Thyroid gland (tissue), 4 donors: ENCODE results near the gene DOCK2. TPM values are rescaled to one million over a fixed set of nuclear protein-coding genes. Genes with fewer than 3 reads are reported as not detected.

Experiments
- DNase-seq, 2 donors: peaks; one replicate each; pipeline ENCODE4 v3.0.0-alpha.2; 2019
- H3K27ac ChIP-seq, 3 donors: fragments of 200-600 bp; sonication (generic); 1 replicate in 2 of 3; 2 replicates in 1 of 3; pipeline ENCODE4 v1.5.1; 2016 to 2019; ENCODE audit warnings: mild to moderate bottlenecking in 1 of 3, moderate library complexity in 1 of 3
- H3K27me3 ChIP-seq: fragments of 200-600 bp; sonication (generic); one replicate; pipeline ENCODE4 v1.5.1; 2019
- H3K36me3 ChIP-seq, 2 donors: fragments of 200-600 bp; sonication (generic); one replicate each; pipeline ENCODE4 v1.5.1; 2016 to 2019
- H3K4me1 ChIP-seq, 2 donors: fragments of 200-600 bp; sonication (generic); one replicate each; pipeline ENCODE4 v1.5.1; 2017 to 2019
- H3K4me3 ChIP-seq, 3 donors: fragments of 200-600 bp; sonication (generic); replicated peaks in 1 of 3; 1 replicate in 2 of 3; 2 replicates in 1 of 3; pipeline ENCODE4 v1.5.1; 2016; ENCODE audit warnings: mild to moderate bottlenecking in 1 of 3
- H3K9me3 ChIP-seq: fragments of 200-600 bp; sonication (generic); one replicate; pipeline ENCODE4 v1.5.1; 2017
- CTCF ChIP-seq, 6 experiments: fragments of 200-600 bp in 3 of 6; fragments of 450-650 bp in 3 of 6; sonication (generic) in 3 of 6; IDR thresholded peaks; one replicate each; pipeline ENCODE4 v1.5.1; 2016 to 2019; ENCODE audit warnings: antibody characterized with exemption in 6 of 6, mild to moderate bottlenecking in 2 of 6, inconsistent platforms in 1 of 6, moderate library complexity in 1 of 6
- POLR2A ChIP-seq, 2 donors: fragments of 450-650 bp; IDR thresholded peaks; one replicate each; pipeline ENCODE4 v1.6.1; 2017; ENCODE audit warnings: antibody characterized with exemption in 2 of 2, mild to moderate bottlenecking in 2 of 2, moderate library complexity in 1 of 2
- WGBS, 2 donors: methylation state at CpG; one replicate each; pipeline ENCODE4 v1.1.5; 2017; 5-methylcytosine and 5-hydroxymethylcytosine counted together
- intact Hi-C: fragments of 100-400 bp; cut with DNase I; formaldehyde crosslinking; loops from one replicate; pipeline ENCODE4 v1.15.1; 2023
- total RNA-seq, 4 donors: library from RNA; depleted of rRNA; stranded (reverse); fragments of >200 nt; gene quantifications; one replicate each; pipeline ENCODE4 v1.2.3, GENCODE V29; 2016

DOCK2 gene
- total RNA-seq, 4 donors from 2014 or later: 4.3 to 14.1 (median 8.6) TPM

GRCh38 chr5:170120576-170120975, 483.5 kb downstream of the DOCK2 start:
- Histone ChIP-seq H3K4me1 (no peaks in the 10 kb centered on the region), H3K4me3 (no peak overlapping the region), H3K9me3 (no peaks in the 10 kb centered on the region), H3K27me3 (no peaks in the 10 kb centered on the region), H3K27ac (no peak overlapping the region), H3K36me3 (no peaks in the 10 kb centered on the region)
- DNase-seq: no peak
- WGBS, 2 donors: 96 to 97% methylated on average over 2 of the region's 2 CpGs
- intact Hi-C loops: no loop called here
- TF ChIP-seq POLR2A (IDR thresholded peaks at IDR 0.05) (no peak), CTCF (IDR thresholded peaks at IDR 0.05) (no peak)

- WGBS, 2 donors: 86 to 88% methylated on average over 7 of the region's 7 CpGs
- no peak for TF ChIP-seq POLR2A (IDR thresholded peaks at IDR 0.05)
- TF ChIP-seq CTCF (IDR thresholded peaks at IDR 0.05): no peak
- Histone ChIP-seq H3K27me3 (no peaks in the 10 kb centered on the region), H3K4me1 (no peaks in the 10 kb centered on the region), H3K9me3 (no peaks in the 10 kb centered on the region), H3K36me3 (no peaks in the 10 kb centered on the region), H3K27ac (no peak overlapping the region), H3K4me3 (no peak overlapping the region)
- intact Hi-C loops: no loop called here
- no peak for DNase-seq
These were observed 484.2 kb downstream of the DOCK2 start for GRCh38 chr5:170121321-170121720.

GRCh38 chr5:170126061-170126460, 489.0 kb downstream of the DOCK2 start:
- WGBS, 2 donors: 77 to 80% methylated on average over 1 of the region's 1 CpG
- Histone ChIP-seq H3K4me3 (no peak overlapping the region), H3K36me3 (no peaks in the 10 kb centered on the region), H3K9me3 (no peaks in the 10 kb centered on the region), H3K27ac (no peak overlapping the region), H3K27me3 (no peaks in the 10 kb centered on the region), H3K4me1 (no peaks in the 10 kb centered on the region)
- no peak for DNase-seq
- no peak for TF ChIP-seq CTCF (IDR thresholded peaks at IDR 0.05)
- TF ChIP-seq POLR2A (IDR thresholded peaks at IDR 0.05): no peak
- intact Hi-C loops: no loop called here

GRCh38 chr5:170126626-170127025, 489.6 kb downstream of the DOCK2 start:
- Histone ChIP-seq H3K27me3 (no peaks in the 10 kb centered on the region), H3K27ac (no peak overlapping the region), H3K36me3 (no peaks in the 10 kb centered on the region), H3K9me3 (no peaks in the 10 kb centered on the region), H3K4me3 (no peak overlapping the region), H3K4me1 (no peaks in the 10 kb centered on the region)
- intact Hi-C loops: no loop called here
- WGBS, 2 donors: 87 to 88% methylated on average over 1 of the region's 1 CpG
- DNase-seq: no peak
- no peak for TF ChIP-seq POLR2A (IDR thresholded peaks at IDR 0.05)
- no peak for TF ChIP-seq CTCF (IDR thresholded peaks at IDR 0.05)

GRCh38 chr5:170131235-170131634, 494.2 kb downstream of the DOCK2 start:
- H3K9me3 ChIP-seq: no peaks in the 10 kb centered on the region
- DNase-seq: no peak
- H3K4me3 ChIP-seq: no peak overlapping the region
- WGBS, 2 donors: 67 to 85% methylated on average over 3 of the region's 3 CpGs
- no peak for TF ChIP-seq POLR2A (IDR thresholded peaks at IDR 0.05)
- no peak for TF ChIP-seq CTCF (IDR thresholded peaks at IDR 0.05)
- H3K27me3 ChIP-seq: no peaks in the 10 kb centered on the region
- no peaks in the 10 kb centered on the region for H3K4me1 ChIP-seq
- H3K36me3 ChIP-seq: no peaks in the 10 kb centered on the region
- intact Hi-C loops: no loop called here
- H3K27ac ChIP-seq: no peak overlapping the region
